HG02981 (cell line): ENCODE measurements around the gene CEPT1.

Source experiments
- ATAC-seq: cut with Tn5 transposase; IDR thresholded peaks from one replicate; pipeline ENCODE4 v1.9.1; 2021; ENCODE audit warnings: mild to moderate bottlenecking, moderate library complexity; ENCODE audit not compliant: unreplicated experiment

The CEPT1 gene

DNA sequence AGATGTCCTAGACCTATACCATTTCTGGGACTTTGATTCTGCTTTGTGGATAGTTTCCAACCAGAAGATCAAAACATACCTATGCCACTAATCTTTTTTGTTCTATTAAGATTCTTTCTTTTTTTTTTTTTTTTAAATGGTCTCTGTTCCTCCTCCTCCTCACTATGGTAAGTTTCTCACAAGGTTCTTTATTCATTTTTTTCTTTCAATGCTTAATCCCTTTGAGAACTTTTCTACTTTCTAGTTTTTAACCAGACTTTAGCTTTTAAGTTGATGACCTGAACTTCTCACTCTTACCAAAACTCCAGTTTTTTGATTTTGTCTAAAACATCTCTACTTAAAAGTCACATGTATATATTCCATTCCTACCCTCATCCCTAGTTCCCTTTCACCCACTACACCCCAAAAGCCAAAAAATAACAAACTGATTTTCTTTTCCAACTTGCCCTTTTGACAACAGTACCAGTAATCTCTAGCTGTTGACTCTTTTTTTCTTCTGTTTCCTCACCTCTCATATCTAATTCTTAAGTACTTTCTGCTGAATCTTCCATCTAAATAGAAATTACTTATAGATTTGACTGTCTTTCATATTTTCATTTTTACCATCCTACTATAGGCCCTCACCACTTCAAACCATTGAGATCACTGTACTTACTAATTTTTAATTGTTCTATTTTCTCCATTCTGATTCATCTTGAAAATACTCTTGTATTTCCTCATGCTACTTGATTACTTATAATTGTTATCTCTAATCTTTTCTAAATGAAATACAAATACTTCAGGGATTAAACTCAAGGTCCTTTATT lies 6.1 kb downstream of the CEPT1 start:
- ATAC-seq = no peak

DNA sequence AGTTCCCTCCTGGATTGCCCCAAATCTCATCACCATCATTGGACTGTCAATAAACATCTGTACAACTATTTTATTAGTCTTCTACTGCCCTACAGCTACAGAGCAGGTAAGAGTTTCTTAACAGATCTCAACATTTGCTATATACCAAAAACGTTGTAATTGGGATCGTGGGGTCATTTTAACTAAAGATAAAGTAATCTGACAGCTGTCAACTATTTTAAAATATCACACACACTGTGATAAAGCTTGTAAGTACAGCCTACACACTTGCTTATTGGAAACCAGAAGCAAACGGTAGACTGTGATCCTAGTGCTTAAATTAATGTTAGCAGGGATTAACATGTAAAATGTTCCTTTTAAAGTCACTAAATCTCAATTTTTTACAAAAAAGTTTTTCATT lies 7.9 kb downstream of the CEPT1 start:
- no peak for ATAC-seq

DNA sequence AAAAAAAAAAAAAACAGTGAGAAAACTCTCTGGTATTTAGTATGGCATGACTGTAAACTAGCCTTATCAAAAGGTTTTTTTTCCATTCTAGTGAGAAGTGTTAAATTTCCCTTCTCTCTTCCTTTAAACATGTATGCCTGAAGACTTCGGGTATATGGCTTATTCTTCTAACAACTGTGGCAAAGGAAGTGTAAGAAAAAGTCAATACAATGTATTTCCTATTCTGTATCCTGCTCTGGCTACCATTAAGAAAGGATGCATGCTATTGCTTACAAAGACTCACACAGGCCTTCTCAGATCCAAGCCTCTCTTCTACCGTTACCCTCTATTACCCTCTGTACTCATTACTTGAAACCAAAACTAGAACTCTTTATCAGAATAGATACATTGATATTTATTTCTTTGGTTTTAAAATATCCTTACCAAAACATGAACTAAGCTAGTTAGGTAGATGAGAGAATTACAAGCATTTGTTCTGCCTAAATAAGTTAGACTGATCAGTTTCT lies 8.4 kb downstream of the CEPT1 start:
- no peak for ATAC-seq

GRCh38 chr1:111151838-111152237 lies 11.8 kb downstream of the CEPT1 start:
- no peak for ATAC-seq

GRCh38 chr1:111154021-111154999 lies 14.3 kb downstream of the CEPT1 start:
- no peak for ATAC-seq

- no peak for ATAC-seq
Measured at GRCh38 chr1:111157431-111157830, 17.4 kb downstream of the CEPT1 start.

- ATAC-seq = no peak
Measured at GRCh38 chr1:111161843-111162487, 21.9 kb downstream of the CEPT1 start.

GRCh38 chr1:111162488-111162880 lies 22.5 kb downstream of the CEPT1 start:
- ATAC-seq = no peak

- no peak for ATAC-seq
Measured at GRCh38 chr1:111163363-111163762, 23.3 kb downstream of the CEPT1 start.

- no peak for ATAC-seq
Measured at GRCh38 chr1:111164151-111164550, 24.1 kb downstream of the CEPT1 start.

DNA sequence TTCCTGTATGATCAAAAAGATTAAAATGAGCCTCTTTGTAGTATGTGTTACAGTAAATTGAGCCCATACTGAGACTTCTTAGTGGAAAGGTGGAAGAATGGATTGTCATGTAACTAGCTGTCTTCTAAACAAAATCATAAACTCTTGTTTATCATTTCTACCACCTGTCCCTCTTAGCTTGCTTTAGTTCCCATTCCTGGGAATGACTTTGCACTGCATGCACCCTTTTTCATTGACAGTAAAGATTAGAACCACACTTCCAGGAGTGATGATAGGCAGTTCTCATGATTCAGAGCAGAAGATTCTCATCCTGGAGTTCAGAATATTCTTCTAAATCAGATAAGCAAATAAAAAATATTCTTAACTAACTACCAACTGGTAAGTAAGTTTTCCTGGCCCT lies 32.4 kb downstream of the CEPT1 start:
- ATAC-seq = no peak

DNA sequence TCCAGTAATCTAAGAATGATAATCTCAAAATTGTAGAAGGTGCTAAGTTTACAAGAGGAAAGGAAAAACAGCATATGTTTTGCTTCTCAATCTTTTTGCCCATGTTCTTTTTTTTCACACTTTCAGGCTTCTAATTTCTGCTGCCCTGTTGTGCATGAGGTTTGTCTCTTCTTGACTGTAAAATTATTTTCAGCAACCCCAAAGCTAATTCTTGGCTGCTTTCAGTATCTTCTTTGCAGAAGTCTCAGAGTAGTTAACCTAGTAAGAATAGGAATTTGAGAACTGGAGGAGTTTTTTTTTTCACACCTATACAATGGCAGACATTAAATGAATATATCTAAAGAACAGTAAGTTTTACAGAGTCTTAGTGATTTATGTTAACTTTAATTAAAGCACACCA lies 34.0 kb downstream of the CEPT1 start:
- no peak for ATAC-seq

DNA sequence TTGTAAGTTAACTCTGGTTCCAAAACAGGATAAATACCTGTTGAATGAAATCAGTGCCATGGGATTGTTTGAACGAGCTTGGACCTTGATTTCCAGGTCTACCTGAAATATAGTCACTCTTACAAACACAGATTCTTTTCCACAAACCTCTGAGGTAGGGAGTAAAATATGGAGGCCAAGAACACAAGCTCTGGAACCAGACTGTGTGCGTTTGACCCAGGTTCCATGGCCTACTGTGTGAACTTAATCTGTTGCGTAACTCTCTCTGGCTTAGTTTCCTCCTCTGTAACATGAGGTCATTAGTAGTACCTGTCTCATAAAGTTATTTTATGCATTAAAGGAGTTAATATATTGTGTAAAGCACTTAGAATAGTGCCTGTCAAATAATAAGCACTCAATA lies 35.3 kb downstream of the CEPT1 start:
- no peak for ATAC-seq

DNA sequence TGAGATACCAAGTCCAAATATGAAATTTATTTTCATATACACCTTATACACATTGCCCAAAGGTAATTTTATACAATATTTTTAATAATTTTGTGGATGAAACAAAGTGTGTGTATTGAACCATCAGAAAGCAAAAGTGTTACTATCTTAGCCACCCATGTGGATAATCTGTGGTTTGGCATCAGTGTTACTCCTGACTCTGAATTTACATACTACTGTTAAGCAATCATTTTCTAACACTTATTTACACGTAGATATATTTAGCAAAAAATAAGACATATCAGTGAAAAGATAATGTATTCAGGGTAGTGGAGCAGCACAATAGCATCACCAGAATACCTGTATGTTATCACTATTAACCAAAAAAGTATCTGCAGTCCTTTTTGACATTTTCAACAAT lies 36.7 kb downstream of the CEPT1 start:
- ATAC-seq = peak; percentile 74

GRCh38 chr1:111179968-111180533 lies 40.0 kb downstream of the CEPT1 start:
- no peak for ATAC-seq

DNA sequence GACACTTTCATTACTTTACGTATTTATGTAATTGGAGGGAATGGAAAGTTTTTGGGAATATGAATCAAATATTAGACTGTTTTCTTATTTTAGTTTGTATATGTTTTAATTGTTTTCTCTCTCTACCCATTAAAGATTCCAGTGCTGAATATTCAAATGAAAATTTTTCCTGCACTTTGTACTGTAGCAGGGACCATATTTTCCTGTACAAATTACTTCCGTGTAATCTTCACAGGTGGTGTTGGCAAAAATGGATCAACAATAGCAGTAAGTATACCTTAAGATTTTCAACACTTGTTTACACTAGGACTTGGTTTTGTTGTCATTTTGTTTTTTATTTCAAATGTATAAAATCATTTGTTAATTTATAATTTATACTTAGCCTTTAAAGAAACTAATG lies 42.0 kb downstream of the CEPT1 start:
- ATAC-seq = no peak

GRCh38 chr1:111183308-111184069 lies 43.5 kb downstream of the CEPT1 start:
- ATAC-seq = no peak

GRCh38 chr1:111184663-111185062 lies 44.6 kb downstream of the CEPT1 start:
- no peak for ATAC-seq

- no peak for ATAC-seq
Measured at GRCh38 chr1:111190931-111191451, 51.0 kb downstream of the CEPT1 start.

GRCh38 chr1:111191496-111191895 lies 51.5 kb downstream of the CEPT1 start:
- ATAC-seq = no peak
